Retinal pigment epithelial cell (primary cell): Measurements from ENCODE around the gene DRC7.
"Not testable (repeated sequence)": the region's sequence is repeated elsewhere in the genome, so short reads cannot be mapped to it uniquely, and the experiment has no call there.

ENCODE experiments used
- DNase-seq: peaks from one replicate; pipeline ENCODE4 v3.0.0-alpha.2; 2010; ENCODE audit warnings: low read depth
- H3K4me3 ChIP-seq: 2 replicates; pipeline ENCODE4 v1.5.1; 2011; ENCODE audit warnings: mild to moderate bottlenecking, low read length, control low read depth, moderate library complexity
- TF ChIP-seq, protein P1 (sequence below): conservative IDR thresholded peaks from 2 replicates; pipeline ENCODE4 v1.5.1; 2011; ENCODE audit warnings: low read depth, low read length, control low read depth, inconsistent platforms

The DRC7 gene

DNA sequence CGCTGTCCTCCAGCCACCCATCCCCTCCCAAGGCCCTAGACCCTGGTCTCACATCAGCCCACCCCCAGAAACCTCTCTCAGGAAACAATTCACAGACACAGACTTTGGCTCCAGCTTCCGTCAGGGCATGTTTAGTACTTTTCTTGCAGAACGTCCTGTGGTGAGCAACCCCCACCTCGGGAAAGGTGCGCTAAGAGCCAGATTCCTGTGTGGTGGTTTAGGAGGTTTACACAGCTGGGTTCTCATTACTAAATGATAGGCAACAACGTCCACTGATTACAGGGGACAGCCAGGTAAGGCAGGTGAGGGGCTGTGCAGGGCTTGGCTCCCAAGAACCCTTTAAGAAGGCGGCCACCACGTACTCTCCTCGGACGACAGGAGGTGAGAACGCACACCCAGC, 78.4 kb downstream of the DRC7 start:
- no peak for DNase-seq
- no peak overlapping the region for H3K4me3 ChIP-seq
- TF ChIP-seq, protein P1, sequence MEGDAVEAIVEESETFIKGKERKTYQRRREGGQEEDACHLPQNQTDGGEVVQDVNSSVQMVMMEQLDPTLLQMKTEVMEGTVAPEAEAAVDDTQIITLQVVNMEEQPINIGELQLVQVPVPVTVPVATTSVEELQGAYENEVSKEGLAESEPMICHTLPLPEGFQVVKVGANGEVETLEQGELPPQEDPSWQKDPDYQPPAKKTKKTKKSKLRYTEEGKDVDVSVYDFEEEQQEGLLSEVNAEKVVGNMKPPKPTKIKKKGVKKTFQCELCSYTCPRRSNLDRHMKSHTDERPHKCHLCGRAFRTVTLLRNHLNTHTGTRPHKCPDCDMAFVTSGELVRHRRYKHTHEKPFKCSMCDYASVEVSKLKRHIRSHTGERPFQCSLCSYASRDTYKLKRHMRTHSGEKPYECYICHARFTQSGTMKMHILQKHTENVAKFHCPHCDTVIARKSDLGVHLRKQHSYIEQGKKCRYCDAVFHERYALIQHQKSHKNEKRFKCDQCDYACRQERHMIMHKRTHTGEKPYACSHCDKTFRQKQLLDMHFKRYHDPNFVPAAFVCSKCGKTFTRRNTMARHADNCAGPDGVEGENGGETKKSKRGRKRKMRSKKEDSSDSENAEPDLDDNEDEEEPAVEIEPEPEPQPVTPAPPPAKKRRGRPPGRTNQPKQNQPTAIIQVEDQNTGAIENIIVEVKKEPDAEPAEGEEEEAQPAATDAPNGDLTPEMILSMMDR, result no peak

DNA sequence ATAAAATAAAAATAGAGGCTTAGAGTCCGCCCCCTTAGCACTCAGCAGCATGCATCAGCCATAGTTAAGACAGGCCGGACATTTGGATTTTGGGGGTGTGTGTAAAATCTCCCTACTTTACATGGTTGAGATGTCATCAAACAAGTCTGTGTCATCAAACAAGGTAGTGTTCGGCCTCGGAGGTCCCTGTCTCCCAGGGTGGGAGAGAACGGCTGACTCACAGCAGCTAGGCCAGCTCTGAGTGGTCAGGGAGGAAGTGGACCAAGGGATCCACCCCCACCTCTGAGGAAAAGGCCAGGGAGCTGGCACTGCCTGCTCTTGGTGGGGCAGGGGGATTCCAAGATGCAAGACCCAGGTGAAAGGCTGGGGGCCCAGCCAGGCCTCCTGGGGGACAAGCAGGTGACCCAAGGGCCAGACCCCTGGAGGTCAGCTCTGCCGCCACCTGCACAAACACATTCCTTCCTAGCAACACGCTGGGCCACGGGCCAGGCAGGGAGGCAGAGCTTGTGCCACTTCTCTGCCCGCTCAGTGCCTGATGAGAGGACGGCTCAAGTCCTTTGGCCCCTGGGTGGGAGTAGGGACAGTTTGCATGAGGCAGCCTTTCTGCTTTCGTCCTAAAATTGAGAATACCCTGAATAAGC, 79.2 kb downstream of the DRC7 start:
- TF ChIP-seq, protein P1, result no peak
- no peak for DNase-seq
- no peak overlapping the region for H3K4me3 ChIP-seq

DNA sequence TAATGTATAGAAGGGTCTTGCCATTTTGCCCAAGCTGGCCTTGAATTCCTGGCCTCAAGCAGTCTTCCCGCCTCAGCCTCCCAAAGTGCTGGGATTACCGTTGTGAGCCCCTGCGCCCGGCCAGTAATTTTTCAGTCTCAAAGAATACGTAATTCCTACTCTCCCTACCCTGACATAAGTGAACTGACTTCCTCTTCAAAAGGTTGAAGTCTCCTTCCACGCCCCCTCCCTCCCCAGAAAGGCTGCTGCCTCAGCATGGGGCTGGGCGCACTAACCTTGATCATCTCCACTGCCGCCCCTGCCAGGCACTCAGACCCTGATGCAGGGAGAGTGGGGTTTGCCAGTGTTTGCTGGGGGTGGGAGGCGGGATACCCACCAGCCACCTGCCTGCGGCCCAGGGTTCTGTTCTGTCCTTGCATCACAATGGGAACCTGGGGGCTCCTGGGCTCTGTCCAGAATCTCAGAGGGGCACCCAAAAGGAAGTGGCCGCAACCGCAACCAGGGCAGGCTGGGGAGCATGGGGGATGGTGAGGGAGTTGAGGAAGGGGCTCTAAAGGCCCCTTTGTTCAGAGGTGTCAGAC, 80.2 kb downstream of the DRC7 start:
- TF ChIP-seq, protein P1, result no peak
- H3K4me3 ChIP-seq, result no peak overlapping the region
- no peak for DNase-seq

DNA sequence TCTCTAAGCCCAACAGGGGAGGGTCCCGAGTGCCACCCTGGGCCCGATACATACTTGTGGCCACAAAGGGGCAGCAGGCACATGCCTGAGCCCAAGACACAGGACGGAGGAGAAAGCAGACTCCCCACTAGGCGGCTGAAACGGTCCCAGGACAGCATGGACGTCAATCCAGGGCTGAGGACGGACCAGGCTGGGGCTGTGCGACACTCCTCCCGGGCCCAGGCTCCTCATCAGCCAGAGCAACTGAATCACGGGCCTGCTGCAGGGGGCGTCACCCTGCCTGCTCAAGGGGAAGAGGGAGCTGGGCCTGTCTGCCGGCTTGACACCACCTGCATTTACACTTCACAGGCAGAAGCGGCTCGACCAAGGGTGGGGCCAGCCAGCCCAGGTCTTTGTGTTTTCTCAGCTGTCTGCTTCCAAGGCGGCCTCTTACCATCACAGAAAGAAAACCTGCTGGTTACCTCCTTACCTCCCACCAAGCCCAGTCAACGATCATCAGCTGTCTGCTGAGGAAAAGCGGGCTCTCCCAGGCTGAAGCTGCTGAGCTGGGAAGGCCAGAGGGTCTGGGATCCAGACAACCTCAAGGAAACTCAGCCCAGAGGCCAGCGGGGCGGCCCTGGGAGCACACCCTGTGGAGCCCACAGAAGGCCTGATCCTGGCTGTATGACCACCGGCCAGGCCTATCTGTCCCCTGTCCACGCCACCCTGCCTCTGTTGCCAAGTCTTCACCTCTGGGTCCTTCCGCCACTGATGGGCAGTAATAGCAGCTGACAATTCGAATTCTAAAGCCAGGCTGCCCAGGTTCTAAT, 81.3 kb downstream of the DRC7 start:
- no peak overlapping the region for H3K4me3 ChIP-seq
- TF ChIP-seq, protein P1, result peak; percentile 65
- DNase-seq, result no peak

DNA sequence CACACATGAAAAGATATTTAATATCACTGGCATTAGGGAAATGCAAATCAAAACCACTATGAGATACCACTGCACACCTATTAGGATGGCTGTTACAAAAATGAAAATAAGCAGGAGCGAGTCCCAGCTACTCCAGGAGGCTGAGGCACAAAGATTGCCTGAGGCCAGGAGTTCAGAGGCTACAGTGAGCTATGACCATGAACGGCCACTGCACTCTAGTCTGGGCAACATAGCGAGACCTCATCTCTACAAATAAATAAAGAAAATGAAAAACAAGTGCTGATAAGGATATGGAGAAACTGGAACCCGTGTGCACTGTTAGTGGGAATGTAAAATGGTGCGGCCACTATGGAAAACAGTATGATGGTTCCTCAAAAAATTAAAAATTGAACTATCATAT, 84.1 kb downstream of the DRC7 start:
- TF ChIP-seq, protein P1, result no peak
- no peak for DNase-seq

DNA sequence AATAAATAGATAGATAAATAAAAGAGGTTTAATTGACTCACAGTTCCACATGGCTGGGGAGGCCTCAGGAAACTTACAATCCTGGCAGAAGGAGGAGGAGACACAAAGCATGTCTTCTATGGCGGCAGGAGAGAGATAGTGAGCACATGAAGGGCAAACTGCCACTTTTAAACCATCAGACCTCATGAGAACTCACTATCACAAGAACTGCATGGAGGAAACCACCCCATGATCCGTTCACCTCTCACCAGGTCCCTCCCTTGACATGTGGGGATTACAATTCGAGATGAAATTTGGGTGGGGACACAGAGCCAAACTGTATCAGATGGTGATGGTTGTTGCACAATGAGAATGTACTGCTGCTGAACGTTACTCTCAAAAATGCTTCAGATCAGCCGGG, 85.2 kb downstream of the DRC7 start:
- H3K4me3 ChIP-seq, DNase-seq: not testable (repeated sequence)

More for the DNA sequence above, 84.1 kb downstream of the DRC7 start:
- H3K4me3 ChIP-seq, result no peak overlapping the region

DNA sequence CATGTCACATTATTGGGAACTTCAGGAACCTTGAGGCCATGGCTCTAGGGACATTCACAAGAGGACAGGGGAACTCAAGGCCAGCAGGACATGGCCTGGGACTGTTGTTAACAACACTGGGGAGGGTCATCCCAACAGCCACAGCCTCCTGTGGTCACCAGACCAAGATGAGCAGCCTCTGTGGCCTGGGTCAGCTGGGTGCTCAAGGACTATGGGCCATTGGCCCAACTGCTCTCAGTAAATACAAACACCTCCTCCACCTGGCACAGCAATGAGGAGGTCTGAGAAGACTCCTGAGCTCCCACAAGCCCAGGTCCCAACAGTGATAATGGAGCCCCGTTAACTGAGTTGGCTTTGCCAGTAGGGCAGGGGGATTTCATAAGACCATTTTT, 86.7 kb downstream of the DRC7 start:
- no peak for DNase-seq
- H3K4me3 ChIP-seq, result no peak overlapping the region
- TF ChIP-seq, protein P1, result no peak
